Loucy (cell line): Measurements from ENCODE around the gene RCOR2.

Source experiments
- CTCF ChIP-seq: fragments of 200-600 bp; sonication (generic); conservative IDR thresholded peaks from 2 replicates; pipeline ENCODE4 v1.5.1; 2014; ENCODE audit warnings: mild to moderate bottlenecking, antibody characterized with exemption, low read length
- EZH2phosphoT487 ChIP-seq: fragments of 200-600 bp; IDR thresholded peaks from 2 replicates; pipeline ENCODE4 v1.6.1; 2018; ENCODE audit warnings: antibody characterized with exemption, mild to moderate bottlenecking, moderate library complexity, borderline replicate concordance

GRCh38 chr11:63869171-63869591 lies 47.8 kb downstream of the RCOR2 start:
- TF ChIP-seq CTCF, result no peak
- no peak for TF ChIP-seq EZH2phosphoT487
